Esophagus muscularis mucosa (tissue), 3 donors: ENCODE results near the gene GLMN.

Source experiments
- CTCF ChIP-seq, 3 experiments: fragments of 200-600 bp in 2 of 3; fragments of 450-650 bp in 1 of 3; sonication (generic) in 2 of 3; IDR thresholded peaks; one replicate each; pipeline ENCODE4 v1.5.1; 2017 to 2019; ENCODE audit warnings: antibody characterized with exemption in 3 of 3, mild to moderate bottlenecking in 2 of 3, moderate library complexity in 1 of 3
- EP300 ChIP-seq: sonication (generic); formaldehyde crosslinking; IDR thresholded peaks from one replicate; pipeline ENCODE4 v1.6.1; 2017; ENCODE audit warnings: antibody characterized with exemption

GRCh38 chr1:92230736-92231135 is 68.1 kb downstream of the GLMN start:
- TF ChIP-seq CTCF (IDR thresholded peaks at IDR 0.05) (no peak), EP300 (no peak)
